GM15510 (cell line): ENCODE data around the gene NAP1L5.

Experiments used
- POLR2A ChIP-seq: IDR thresholded peaks from 3 replicates; pipeline ENCODE4 v1.6.1; 2011; ENCODE audit warnings: borderline replicate concordance; ENCODE audit not compliant: insufficient read length; ENCODE audit errors: extremely low read depth

The NAP1L5 gene

DNA sequence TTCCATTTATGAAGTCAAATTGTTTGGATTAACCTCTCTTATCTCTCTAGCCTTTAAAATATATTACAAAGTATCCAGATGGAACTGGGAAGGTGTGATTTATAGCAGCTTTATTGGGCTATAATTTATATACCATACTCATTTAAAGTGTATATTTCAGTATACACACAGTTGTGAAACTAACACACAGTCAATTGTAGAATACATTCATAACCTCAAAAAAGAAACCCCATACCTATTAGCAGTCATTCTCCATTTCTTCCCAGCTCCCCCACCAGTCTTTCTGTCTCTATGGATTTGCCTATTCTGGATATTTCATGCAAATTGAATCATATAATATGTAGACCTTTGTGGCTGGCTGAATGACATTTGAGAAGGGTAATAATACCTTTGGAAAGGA is 7.6 kb upstream of the NAP1L5 start:
- no peak for TF ChIP-seq POLR2A

DNA sequence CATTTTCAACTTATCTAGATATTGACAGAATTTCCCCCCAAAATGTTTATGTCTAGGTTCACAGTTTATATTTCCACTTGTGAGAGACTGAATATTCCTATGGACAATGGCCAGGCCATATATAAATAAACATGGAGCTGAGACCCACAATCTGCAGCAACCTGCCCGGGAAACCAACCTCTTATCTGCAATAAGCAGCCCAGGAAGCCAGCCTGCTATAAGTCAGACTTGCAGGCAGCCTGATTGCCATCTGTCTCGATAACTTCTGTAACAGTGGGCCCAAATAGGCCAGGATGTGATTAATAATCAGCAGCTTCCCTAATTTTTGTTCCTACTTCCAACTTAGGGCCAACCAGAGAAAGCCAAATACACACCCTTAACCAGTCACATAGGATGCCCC is 5.2 kb upstream of the NAP1L5 start:
- TF ChIP-seq POLR2A: no peak

DNA sequence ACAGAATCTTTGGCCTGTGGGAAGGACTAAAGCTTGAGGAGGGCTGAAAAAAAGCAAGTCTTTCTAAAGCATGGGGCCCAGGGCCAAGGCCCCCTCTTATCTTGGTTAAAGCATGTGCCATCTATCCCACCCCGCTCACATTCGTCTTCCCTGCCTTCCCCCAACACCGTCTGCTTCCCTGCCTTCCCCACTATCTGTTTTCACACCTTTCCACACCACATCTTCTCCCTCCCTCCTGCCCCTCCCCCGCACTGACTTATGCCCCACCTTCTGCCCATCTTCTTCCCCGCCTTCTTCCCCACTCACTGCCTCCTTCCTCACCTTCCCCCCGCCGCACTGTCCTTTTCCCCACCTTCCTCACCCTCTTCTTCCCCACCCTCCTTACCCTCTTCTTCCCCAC is 890 bp upstream of the NAP1L5 start:
- TF ChIP-seq POLR2A: no peak

DNA sequence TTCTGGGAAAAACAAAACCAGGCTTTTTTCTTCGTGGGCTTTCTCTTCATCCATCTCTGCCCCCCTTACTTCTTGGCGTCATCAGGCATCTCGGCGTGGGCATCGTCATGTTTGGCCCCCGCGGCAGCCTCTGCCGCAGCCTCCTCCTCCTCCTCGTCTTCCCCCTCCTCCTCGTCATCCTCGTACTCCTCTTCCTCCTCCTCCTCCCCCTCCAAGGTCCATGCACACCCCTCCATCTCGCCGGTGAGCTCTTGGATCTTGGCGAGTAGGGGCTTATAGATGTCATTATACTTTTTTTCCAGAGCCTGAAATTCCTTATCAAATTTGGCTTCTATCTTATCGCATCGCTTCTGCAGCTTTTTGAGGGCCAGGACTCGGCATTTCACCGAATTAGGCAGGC is 488 bp downstream of the NAP1L5 start:
- no peak for TF ChIP-seq POLR2A

DNA sequence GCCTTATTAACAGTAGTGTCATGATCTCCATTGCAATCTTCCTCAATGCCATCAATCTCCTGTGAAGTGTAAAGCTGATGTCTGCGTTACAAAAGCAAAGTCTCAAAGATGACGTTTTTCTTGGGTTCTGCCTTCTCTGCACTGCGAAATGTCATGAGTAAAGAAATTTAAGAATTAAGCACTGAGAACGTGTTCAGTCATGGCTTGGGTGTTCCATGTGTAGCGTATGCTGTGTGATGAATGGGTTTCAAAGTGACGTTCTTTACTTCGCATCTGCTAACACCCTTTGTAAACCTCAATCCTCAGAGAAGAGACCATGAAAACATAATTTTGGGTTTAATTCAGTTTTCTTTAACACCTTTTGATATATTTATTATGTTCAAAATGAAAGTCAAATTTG is 999 bp downstream of the NAP1L5 start:
- no peak for TF ChIP-seq POLR2A

DNA sequence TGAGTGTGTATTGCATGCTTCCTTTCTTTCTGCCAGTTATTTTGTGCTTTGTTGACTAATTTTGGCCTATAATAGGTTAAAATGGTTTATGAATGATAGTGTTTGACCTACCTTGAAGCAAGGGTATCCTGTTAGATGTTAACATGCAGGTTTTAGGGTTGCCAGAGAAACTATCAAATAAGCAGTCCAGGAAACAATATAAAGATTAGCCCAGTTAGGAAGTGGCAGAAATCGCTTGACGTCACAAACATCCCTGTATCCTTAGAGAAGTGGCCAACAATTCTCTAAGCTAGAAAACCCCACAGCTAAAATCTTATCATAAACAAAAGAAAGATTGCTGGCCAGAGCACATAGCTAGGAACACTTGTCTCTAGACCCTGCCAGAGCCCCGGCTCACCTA is 3.8 kb downstream of the NAP1L5 start:
- no peak for TF ChIP-seq POLR2A

DNA sequence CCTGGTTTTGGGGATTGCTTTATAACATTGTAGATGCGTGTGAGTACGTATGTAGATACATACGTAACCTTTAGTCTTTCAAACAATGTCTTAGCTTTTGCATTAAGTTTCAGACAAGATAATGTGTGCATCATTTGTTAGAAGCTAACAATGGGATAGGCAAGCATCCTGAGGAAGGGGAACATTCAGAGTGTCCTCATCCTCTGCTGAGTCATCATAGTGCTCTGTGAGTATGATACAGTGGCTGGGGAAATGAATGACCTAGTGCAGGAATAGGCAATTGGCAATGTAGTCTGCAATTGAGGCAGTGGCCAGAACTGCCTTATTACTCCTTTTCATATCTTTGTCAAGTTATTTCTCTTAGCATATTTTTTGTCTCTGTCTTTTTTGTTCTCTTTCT is 7.3 kb downstream of the NAP1L5 start:
- TF ChIP-seq POLR2A: no peak

DNA sequence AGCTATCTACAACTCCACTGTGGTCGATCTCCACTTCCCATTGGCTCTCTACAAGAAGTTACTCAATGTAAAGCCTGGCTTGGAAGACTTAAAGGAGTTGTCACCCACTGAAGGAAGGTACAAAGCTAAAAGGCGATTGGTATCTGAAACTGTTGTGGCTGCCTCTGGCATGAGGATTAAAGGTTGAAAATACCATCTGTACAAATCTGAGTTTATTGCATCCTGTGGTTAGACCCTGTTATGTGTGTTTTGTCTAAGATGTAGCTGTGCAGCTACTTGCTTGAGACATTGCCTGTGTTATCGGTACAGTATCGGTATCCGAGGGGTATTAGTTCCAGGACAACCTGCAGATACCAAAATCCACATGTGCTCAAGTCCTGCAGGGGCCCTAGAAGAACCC is 16.4 kb downstream of the NAP1L5 start:
- no peak for TF ChIP-seq POLR2A

DNA sequence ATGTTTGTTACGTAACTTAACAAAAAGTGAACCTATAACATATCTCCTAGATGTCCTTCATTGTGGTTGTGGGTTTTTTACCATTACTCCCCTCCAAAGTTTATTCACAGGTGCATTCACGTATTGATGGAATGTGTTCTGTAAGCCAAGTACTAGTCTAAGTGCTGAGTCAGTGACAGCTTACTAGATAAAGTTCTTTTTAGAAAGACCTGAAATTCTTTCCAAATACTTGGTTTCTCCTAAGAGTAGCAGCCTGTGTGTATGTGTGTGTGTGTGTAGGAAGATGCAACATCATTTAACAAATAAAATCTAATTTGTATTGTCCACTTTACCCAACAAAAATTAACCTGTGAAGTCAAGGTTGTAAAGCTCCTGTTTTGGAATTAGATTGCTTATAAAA is 22.1 kb downstream of the NAP1L5 start:
- no peak for TF ChIP-seq POLR2A

DNA sequence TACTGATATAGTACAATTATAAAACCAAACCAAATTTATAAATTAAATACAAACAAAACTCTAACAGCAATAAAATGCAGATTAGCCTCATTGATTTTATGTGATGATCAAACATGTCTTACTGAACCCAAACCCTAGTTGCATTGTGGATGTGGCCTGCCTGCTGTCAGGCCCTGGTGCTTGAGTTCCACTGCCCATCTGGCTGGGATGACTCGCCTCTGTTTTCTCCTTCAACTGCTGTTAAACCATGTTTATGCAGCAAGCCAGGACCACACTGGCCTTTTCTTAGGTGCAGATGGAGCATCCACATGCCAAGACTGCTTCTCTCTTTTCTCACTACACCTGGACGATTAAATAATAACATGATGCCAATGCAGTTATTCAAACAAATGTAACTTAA is 22.6 kb downstream of the NAP1L5 start:
- TF ChIP-seq POLR2A: no peak

DNA sequence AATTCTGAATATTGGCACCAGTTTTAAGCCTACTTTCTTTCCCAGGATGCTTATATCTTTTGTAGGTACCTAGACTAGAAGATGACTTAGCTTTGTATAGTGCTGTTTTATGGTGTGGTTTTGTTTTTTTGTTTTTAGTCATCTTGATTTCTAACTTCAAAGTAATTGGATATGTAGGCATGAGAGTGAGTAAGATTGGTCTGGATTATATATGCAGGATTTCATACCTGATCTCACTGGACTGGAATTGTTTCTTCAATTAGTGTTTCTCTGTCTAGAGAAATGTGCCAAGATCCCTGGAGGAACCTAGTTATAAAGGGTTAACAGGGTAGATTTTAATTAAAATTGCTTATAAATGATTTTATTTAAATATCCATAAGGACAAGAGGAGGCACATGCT is 23.1 kb downstream of the NAP1L5 start:
- no peak for TF ChIP-seq POLR2A

DNA sequence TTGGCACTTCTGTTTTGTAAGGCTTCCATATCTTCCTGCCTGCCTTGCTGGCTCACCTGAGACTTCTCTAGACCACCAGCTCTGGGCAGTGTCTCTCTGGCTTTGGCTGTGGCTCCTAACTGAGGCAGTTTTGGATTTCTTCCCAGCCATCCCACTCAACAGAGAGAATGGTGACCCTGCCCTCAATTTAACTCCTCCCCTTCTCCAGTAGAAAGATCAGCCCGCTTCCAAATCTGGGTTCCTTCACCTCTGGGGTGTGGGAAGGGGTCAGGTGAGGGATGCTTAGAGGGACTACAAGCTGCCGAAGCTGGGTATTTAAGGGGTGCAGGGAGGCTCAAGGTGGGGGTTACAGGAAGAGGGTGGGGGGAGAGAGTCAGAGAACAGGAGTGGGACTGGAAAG is 23.7 kb downstream of the NAP1L5 start:
- no peak for TF ChIP-seq POLR2A

DNA sequence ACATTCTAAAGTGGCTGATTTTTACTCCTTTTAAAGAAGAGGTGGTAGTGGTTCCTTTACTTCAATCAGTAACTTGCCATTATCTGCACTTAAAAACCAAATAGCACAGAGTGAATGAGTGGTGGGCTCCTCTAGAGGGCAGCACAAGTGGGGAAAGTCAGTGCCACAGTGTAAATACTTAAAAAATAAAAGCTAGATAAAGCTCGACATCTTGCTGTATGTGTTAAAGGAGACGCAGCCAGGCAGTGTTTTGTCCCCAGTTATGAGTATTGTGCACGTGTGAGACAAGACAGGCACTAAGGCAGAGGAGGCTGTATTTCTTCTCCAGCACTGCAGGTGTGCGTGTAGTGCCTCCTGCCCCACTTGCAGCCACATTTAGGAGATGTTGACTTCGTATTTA is 24.6 kb downstream of the NAP1L5 start:
- TF ChIP-seq POLR2A: no peak

DNA sequence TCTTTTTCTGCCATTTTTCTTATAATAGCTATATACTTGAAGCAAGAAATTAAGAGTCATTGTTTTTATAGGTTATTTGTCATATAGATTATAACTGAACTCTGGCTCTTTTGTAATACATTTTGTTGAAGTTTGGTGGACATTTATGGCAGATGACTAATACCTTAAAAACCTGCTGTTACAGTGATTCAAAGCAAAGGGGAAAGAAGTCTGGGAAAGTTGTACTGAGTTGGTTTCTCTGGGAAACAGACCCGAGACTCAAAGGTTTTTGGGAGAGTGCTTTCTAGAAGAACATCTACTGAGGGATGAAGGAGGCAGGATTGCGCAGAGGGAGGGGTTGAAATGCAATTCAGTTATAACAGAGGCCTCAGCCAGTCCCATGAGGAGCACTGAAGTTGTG is 35.9 kb downstream of the NAP1L5 start:
- TF ChIP-seq POLR2A: no peak

DNA sequence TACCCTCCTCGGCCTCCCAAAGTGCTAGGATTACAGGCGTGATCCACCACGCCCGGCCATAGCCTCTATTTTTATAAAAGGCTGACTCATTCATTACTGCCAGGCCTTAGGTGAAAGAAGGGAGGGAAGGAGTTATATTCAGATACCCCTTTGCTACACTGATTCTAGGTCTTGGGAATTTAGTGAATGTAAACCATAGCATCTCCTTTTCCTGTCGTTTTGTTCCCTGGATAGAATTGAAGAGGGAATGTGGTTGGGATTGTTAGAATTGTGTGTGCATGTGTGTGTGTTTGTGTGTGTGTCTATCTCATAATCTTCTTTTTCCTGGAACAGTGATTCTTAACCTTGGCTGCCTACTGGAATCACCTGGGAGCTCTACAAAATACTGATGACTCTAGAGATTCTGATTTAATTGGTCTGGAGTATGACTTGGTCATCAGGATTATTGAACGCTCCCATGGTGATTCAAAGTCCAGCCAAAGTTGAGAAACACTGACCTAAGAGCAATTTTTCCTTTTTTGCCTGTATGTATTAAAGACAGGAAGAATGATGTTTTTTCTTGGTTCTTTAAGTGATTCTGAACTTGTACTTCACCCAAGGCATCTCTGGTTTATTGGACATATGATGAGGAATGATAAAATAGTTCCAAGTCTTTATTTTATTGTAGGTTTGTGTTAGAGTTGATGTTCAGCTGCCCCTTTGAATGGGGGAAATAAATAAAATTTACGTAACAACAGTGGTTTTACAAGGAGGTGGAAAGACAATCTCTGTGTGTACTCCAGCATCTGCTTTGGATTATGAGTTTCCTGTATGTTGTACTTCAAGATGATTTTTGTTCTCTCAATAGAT is 37.0 kb downstream of the NAP1L5 start:
- TF ChIP-seq POLR2A: no peak

DNA sequence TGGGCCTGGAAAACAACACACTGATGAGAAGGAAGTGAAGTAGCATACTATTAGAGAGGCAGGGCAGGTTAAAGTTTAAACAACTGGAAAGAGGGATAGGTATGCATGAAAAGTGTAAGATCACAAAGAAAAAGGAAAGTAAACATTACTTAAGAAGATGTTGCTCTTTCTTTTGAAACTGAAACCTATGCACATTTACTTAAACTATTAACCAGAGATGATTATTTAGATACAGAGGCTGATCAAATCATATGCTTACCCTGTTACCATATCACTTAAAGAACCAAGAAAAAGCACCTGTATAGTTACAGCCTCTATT is 37.8 kb downstream of the NAP1L5 start:
- TF ChIP-seq POLR2A: no peak
